Measurements from ENCODE around the gene CAMK4.

The CAMK4 gene

DNA sequence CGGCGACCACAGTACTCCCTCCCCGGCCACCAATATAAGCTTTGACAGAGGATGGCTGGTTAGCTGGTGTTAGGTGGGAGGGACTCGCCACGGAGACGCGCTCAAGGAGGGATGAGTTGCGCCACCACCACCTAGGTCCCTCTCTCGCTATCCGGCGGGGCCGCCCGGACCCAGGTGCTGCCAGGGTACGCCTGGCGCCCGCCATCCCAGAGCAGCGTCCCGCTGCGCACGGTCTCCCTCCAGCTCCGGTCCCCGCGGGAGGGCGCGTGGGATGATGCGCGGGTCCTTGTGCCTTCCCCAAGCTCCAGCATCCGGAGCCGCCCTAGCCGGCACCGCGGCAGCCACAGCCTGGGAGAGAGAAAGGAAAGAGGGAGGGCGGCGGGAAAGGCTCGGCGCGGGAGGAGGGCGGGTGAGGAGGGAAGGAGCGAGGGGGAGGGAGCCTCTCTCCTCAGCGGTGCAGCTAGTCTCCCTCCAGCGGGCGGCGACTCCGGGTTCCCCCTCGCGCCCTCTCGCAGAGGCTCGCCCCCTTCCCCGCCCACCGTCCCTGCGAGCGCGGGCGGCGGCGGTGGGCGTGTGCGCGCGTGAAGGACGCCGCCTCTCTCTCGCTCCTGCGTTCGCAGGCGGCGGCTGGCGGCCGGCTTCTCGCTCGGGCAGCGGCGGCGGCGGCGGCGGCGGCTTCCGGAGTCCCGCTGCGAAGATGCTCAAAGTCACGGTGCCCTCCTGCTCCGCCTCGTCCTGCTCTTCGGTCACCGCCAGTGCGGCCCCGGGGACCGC lies at the start of gene CAMK4:
CAMK4 (plus strand) TSS at position 598 of the 774 bp plus-strand sequence; CDS start at position 698, 100 bp downstream.
- DNase-seq (ENCODE audit: low read depth in 3 of 3) = peak; percentile 41 to 70 (median 66)

DNA sequence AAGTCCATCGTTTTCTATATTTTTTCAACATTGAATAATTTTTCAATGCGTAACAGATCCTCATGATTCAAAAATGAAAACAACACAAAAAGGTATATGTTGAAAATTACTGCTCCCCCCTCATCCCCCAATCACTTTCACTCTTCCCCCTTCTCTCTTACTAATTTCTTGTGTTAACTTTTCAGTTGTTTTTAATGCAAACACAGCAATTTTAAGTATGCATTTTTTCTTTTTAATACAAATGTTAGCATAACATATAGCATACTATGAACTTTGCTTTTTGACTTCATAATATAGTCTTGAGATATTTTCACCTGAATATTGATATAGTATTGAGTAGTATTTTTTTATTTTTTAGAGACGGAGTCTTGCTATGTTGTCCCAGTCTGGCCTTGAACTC lies 41.1 kb upstream of the CAMK4 start:
- DNase-seq (ENCODE audit: low read depth in 3 of 3) = no peak

DNA sequence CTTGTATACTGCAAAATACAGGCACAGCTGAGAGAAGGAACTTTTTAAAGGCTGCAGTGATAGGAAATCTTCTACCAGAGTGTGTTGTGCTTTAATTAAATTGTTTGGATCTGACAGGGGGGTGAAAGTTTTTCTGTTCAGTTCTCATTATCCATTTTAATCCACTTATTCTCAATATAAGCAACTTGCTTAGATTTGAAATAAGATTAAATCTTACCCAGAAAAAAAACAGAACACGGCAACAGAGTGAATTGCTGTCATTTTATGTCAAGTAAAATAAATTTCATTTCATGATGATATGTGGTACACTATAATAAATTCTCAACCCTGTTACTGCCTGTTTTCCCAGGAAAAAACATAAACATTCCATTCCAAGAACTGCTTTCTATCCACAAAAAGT lies 37.1 kb upstream of the CAMK4 start:
- DNase-seq (ENCODE audit: low read depth in 3 of 3) = no peak

DNA sequence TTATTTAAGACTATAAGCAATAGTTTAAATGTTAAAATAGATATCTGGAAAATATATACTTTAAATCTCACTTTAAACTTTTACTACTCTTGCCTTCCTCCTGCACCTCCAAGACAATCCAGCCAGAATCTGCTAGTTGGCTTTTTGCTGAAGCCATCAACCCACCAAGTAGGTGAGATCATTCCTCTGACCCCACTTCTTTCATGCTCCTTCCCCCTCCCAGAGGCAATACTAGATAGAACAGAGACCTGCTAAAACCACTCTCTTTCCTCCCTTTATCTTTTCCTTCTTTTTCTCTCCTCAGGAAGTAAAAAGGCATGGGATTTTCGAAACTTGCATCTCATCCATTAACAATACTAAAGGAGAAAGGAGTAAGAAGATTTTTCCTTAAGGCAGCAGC lies 30.1 kb upstream of the CAMK4 start:
- DNase-seq (ENCODE audit: low read depth in 3 of 3) = no peak

DNA sequence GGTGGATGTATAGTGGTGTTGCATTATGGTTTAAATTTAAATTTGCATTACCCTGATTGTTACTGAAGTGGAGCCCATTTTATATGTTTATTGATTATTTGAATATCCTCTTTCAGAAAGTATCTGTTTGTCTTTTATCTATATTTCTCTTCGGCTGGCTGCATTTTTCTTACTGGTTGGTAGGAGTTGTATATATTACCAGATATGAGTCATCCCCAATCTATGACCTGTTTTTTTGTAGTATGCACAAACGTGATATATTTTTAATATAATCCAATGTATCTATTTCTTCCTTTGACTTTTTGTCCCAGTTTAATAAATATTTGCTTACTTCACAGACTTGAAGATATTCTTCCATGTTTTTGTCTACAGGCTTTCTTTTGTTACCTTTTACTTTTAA lies 29.3 kb upstream of the CAMK4 start:
- DNase-seq (ENCODE audit: low read depth in 3 of 3) = no peak

DNA sequence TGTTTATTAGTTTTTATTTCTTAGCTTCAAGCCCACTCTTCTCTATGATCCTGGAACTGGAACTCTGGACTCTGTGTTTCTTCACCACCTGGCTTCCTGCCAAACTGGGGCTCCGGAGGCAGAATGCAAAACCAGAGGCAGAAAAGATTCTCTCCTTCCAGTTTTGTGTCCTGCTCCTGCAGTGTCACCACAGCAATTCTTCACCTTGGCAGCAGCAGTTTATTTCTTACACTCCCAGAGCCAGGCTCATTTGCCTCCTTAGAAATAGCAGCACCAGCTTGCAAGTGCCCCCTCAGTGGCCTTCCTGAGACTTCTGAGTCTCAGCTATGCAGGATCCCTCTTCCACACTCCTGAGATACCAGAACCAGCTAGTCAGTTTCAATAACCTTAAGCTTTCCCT lies 26.7 kb upstream of the CAMK4 start:
- no peak for DNase-seq (ENCODE audit: low read depth in 3 of 3)

DNA sequence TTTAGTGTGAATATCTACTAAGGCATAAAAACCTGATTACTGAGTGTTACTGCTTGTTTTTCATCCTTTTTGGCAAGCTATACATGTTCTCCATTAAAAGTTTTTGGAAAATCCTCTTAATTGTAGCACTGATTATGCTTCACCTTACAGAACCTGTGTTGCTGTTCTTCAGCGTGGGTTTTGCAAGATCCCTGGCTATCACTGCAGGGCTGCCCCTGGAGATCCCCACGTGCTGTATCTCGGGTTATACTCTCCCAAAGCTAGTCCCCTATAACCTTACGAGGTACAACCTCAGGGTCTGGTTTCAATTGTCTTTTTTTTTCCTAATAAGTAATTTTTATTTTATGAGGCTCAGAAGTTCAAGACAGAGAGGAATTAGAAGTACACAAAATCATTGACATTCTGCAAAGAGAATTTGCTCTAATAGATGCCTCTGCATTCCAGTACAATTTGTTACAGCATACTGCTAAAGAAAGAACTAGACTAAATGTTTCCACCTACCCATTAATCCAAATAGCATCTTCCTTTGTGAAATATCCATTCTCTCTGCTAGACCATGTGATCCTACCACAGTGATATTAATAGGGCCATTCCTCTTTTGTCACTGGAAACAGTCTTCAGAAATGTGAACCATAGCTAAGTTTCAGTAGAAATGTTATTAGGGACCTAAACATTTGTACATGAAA lies 25.8 kb upstream of the CAMK4 start:
- DNase-seq (ENCODE audit: low read depth in 3 of 3) = no peak

DNA sequence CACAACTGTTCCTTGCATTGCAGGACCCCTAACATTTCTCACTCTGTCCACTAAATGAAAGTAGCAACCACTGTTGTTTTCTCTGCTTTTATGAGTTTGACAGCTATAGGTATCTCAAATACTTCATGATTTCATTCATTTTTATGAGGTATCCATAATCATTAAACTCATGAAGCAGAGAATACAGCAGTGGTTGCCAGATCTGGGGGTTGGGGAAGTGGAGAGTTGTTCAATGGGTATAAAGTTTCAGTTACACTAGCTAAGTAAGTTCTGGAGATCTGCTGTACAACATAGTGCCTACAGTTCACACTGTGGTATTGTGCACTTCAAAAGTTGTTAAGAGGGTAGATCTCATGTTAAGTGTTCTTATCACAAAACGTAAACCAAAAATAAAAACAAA lies 23.4 kb upstream of the CAMK4 start:
- no peak for DNase-seq (ENCODE audit: low read depth in 3 of 3)

DNA sequence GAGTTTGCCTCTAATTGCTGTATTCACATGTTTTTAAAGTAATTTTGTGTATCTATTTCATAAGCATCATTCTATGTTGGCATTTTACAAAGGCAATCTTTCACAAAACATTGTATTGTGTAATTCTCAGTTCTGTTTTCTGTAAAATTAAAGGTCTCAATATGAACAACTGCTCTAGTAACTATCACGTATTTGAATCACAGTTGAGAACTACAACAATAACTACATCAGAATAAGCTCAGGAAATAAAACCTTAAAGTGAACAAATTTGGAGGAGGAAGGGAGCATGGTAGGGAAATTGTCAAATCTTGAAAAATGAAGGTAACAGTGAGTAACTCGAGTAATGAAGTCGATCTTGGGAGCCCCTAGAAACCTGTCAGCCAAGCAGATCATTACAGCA lies 22.5 kb upstream of the CAMK4 start:
- DNase-seq (ENCODE audit: low read depth in 3 of 3) = no peak

DNA sequence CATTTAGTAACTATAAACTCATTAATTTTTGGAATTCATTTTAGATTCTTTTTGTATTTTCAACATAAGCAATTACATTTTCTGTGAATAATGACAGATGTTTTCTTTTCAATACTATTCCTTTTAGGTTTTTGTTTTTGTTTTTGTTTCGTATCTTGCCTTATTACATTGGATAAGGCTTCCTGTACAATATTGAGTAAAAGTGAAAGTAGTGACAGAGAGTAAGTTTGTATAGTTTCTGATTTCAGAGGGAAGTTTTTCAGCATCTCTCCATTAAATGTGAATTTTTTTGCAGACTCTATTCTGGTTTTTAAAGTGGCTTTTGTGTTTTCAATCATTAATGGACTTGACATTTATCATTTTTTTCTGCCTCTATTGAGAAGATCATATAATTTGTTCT lies 12.8 kb upstream of the CAMK4 start:
- DNase-seq (ENCODE audit: low read depth in 3 of 3) = no peak

DNA sequence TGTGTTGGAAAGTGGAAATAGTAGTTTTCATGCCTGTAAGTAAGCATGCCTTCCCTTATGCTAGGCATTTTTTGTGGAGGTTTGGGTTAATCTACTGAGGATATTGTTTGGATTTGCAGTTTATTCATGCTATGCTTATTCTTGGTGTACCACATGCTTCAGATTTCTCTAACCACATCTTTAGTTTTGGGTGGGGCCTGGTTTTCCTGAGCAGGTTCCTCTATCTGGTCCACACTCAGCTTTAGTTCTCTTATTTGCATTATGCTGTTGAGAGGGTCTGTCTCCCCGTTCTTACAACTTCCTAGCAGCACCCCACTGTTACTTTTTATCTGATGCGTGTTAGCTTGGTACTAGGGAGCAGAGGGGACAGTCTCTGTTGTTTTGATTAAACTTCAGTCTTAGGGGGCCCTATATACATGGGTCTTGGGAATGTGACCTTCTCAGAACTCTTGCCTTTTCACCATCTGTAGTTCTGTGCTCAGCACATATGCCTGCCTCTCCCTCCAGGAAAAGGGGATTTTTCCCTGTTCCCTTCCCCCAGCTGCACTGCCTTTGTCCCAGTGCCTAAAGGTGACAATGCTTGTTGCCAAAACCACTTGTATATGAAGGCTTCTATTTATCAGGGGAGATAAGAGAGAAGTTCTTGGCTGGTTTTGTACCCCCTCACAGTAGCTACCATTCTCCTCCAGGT lies 10.0 kb upstream of the CAMK4 start:
- DNase-seq (ENCODE audit: low read depth in 3 of 3) = no peak

DNA sequence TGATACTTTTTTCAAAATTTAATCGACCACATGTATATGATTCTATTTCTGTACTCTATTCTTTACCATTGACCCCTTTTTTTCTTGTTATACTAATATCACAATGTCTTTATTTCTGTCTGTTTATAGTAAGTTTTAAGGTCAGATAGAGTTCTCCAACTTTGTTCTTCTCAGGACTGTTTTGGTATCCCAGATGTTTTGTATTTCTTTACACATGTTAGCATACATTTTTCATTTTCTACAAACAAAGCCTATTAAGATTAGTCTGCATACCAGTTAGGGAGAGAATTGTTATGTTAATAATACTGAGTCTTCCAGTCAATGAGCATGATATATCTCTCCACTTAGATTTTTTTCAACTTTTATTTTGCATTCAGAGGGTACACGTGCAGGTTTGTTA lies 8.2 kb upstream of the CAMK4 start:
- DNase-seq (ENCODE audit: low read depth in 3 of 3) = no peak

DNA sequence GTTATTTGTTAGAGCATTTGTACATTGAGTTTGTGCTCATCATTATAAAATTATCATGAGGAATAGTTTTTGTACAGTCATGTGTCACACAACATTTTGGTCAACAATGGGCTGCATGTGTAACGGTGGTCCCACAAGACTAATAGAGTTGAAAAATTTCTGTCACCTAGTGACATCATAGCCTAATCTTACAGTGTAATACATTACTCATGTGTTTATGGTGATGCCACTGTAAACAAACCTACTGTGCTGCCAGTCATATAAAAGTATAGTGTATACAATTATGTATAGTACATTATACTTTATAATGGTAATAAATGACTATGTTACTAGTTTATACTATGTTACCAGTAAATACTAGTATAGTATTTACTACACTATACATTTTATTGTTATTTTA lies 3.0 kb upstream of the CAMK4 start:
- DNase-seq (ENCODE audit: low read depth in 3 of 3) = no peak

DNA sequence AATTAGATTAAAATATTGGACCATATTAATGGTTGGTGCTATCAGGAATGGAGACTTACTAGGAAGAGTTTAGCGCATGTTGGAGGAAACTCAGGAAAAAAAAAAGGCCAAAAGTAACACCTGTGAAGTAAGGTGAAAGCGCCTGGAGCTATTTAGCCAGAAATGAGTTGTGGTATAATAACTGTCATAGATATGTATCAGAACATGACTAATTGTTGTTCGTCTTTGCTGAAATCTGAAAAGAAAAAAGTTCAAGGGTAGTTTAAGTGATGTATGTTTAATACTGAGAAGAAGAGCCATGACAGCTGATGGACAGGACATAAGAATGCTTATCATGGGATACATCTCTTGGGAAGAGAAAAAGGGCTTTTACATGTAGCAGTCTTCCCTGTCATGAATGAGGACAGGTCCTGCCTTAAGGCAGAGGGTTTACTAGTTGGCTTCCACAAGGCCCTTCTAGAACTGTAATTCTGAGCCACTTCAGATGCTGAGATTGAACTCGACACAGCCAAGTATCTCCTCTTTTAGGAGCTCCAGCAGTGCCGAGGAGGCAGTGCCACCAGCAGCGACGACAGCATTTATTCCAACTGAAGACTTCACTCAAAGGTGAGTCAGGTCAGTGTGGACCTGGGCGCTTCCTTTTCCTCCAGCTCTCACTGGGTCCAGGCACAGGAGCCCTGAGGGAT lies 940 bp upstream of the CAMK4 start:
- no peak for DNase-seq (ENCODE audit: low read depth in 3 of 3)

DNA sequence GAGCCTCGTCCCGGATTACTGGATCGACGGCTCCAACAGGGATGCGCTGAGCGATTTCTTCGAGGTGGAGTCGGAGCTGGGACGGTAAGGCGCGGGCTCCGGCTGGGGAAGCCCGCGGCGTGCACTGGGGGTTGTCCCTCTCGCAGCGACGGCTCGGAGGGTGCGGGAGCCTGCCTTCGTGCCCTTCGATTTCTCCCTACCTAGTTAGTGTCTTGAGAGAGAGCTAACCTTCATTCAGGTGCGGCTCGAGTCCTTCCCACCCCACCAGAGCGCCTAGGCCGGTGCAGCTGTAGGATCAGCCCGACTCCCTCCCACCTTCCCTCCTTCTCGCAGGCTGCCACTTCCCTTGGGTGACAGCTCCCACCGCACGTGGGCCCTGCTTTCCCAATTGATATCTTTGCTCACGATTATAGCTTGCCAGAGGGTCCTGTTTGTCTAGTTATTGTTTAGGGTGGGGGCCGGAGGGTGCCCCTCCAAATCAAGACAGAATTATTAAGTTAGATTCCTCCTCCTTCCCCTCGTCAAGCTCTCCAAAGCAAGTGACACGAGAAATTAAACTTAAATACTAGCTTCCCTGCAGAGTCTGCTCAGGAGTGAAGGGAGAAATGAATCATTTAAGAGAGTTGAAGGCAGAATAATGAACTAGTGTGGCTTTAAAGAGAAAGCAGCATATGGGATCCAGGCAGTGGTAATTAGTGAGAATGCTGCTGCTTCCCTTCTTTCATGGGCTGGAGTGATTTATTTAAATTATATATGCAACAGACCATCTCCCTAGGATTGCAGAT lies 569 bp downstream of the CAMK4 start:
- DNase-seq (ENCODE audit: low read depth in 3 of 3) = peak in 2 of 3 experiments; percentile 21 to 32

DNA sequence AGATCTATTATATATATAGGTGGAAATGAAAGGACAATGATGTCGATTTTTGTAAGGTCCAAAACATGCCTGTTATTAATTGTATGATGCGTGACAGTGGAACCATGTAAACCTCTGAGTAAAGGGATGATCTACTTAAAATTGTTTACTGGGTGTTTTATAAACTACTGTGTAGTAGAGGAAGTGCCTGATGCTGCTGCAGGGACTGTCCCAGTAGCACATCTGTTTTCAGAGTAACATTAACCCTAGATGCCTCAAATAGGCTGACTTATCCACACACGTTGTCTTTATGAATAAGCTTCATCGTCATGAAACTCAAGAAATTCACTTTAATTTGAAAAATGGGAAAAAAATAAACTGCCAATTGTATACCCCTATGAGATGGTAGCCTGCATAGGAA lies 1.7 kb downstream of the CAMK4 start:
- no peak for DNase-seq (ENCODE audit: low read depth in 3 of 3)

DNA sequence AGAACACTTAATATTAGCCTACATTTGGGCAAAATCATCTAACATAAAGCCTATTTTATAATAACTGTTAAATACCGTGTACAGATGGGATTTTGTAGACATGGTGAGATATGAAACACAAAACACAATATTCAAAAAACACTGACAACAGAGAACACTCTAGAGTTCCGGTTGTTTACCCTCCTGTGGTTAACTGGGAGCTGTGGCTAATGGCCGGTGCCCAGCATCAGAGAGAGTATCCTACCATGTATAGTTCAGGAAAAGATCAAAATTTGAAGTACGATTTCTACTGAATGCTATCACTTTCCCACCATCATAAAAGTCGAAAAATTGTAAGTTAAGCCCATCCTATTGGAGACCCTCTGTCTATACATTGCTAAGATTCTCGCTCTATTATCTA lies 2.4 kb downstream of the CAMK4 start:
- DNase-seq (ENCODE audit: low read depth in 3 of 3) = no peak

DNA sequence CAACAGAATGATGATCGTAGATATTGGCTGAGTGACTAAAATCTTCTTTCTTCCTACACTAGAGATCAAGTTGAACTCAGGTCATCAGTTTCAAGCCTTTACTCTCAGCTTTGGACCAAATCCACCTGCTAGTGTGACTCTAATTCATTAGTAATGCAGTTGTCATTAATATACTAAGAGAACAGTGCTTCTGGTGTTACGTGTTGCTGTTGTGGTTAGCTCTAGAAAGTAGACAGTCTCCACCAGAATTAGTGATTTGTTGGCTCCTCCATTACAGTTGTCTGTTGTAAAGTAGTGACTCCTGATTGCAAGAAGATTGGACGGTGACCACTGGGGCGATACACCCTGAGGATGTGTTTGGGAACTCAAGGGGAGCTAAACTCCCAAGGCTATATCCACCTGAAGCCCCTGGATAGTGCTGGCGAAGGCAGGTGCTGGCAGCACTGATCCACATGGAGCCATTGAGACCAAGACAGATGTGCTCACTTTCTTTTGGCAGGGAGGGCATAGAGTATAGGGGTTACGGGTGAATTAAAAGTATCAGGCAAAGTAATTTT lies 3.1 kb downstream of the CAMK4 start:
- DNase-seq (ENCODE audit: low read depth in 3 of 3) = no peak

DNA sequence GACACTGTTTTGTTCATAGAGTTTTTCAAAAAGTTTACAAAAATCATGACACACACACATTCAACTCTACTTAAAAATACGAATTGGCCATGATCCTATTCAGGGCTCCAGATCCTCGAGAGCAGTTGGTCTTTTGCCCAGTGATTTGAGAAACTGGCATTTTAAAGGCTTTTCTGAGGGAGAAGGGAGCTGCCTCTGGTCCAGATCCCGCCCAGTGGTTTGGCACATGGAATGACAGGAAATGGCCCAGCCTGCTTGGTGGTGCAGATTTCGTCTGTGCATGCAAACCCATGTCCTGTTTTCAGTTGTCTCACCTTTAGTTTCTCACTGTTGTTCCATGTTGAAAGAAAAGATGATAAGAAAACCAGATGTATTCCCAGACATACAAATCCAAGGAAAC lies 3.6 kb downstream of the CAMK4 start:
- DNase-seq (ENCODE audit: low read depth in 3 of 3) = no peak

DNA sequence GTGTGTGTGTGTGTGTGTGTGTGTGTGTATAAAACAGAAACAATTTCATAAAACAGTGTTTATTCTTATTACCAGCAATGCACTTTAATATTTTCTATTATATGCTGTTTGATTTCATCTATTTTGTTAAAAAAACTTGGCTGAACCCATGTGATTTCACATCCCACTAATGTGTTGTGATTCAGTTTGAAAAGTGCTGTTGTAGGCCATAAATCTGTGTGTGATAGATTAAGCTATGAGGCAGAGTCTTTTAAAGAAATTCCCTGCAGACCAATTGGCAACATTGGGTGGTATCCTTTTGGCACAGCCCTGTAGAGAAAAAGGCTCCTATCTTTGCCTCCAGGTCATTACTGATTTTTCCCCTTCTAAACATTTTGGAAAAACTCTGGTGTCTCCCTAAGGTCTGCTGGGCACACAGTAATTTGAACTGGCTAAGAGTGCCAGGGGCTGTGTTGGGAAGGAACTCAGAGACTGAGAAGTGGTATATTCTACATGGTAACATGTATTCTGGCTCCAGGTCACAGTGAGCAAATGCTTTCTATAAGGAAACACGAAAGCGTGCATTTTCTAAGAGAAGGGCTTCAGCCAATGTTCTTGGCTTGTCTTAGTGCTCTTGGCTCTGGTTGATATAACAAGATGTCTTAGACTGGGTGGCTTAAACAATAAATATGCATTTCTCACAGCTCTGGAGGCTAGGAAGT lies 4.5 kb downstream of the CAMK4 start:
- DNase-seq (ENCODE audit: low read depth in 3 of 3) = no peak
